ENCODE results near the gene RNF212.

DNA sequence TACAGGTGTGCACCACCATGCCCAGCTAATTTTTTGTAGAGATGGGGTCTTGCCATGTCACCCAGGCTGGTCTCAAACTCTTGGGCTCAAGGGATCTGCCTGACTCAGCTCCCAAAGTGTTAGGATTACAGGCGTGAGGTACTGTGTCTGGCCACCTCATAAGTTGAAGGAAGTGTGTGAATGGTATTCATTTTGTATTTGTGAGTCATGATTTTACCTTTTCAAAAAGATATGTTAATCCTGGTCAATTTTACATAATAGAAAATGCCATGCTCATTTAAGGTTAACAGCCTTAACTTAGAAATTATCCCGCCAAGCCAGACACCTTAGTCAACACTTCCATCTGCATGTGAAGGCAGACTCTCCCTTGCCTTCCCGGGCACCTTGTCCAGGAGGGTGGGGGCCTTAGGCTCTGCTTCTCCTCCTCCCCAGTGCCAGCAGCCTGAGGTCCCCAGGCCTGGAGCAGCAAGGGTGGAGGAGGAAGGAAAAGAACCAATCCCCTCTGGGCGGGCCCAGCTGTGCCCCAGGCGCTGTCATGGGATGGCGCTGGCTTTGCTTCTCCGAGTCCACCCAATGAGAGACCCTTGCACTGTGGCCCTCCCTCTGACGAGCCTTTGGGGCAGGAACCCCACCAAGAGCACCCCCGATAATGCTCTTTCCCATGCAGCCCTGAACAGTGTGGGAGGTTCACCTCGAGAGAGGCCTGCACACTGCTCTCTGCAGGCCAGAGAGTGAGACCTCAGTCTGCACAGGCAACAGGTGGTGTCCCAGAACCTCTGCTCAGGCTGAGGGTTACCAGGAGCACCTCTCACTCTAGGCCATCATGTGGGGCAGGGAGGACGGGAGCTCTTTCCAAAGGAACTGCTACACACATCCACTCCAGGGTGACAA is 37.3 kb downstream of the RNF212 start:
- TF ChIP-seq POLR2AphosphoS5 (IDR thresholded peaks at IDR 0.05; ENCODE audit: low read depth, low read length) = no peak
- TF ChIP-seq TAF1 (IDR thresholded peaks at IDR 0.05; ENCODE audit: low read depth, low read length) = no peak
- TF ChIP-seq POLR2A (IDR thresholded peaks at IDR 0.05; ENCODE audit: low read depth, low read length) = no peak
- TF ChIP-seq PAX5 (IDR thresholded peaks at IDR 0.05; ENCODE audit: insufficient read depth, low read length, severe bottlenecking) = no peak

Measured in GM12891 (cell line).